HCT116 (cell line): ENCODE results near the gene ADIPOR2. TPM values are rescaled to one million over a fixed set of nuclear protein-coding genes. Genes with fewer than 3 reads are reported as not detected.

Experiments used
- ATAC-seq: fragments of 200-7000 bp; cut with Tn5 transposase; 2 replicates; pipeline ENCODE4 v1.9.1; 2020; ENCODE audit warnings: mild to moderate bottlenecking, moderate library complexity
- BruUV-seq: library from RNA; stranded (reverse); fragments of 400-500 nt; replicated peaks from 2 replicates; lab custom pipeline; 2021; lab: Mats Ljungman, UMichigan
- CTCF ChIA-PET: fragments of 300-600 bp; sonication (Branson Sonifier 250); formaldehyde crosslinking; loops from one replicate; lab custom pipeline; 2021; ENCODE audit warnings: antibody characterized with exemption; lab: Charles Lee
- POLR2A ChIA-PET: fragments of 300-600, 350-600 bp; sonication (Branson Sonifier 250); formaldehyde crosslinking; loops from one replicate; lab custom pipeline; 2021; ENCODE audit warnings: antibody characterized with exemption; lab: Charles Lee
- RAD21 ChIA-PET, 2 experiments: fragments of 300-600 bp; sonication (Branson Sonifier 250); formaldehyde crosslinking; loops; one replicate each; lab custom pipeline; 2023; ENCODE audit warnings: low total read pairs in 2 of 2; ENCODE audit not compliant: uncharacterized antibody in 2 of 2, unreplicated experiment in 2 of 2, low non-redundant PET in 1 of 2; lab: Charles Lee
- DNase-seq: peaks from one replicate; pipeline ENCODE4 v3.0.0-alpha.2; 2010; ENCODE audit warnings: low read depth, low spot score
- H2AFZ ChIP-seq: fragments of 200-600 bp; shearing (Covaris generic), sonication (generic); 2 replicates; pipeline ENCODE4 v1.6.1; 2017; ENCODE audit warnings: low read depth, mixed run types, mixed read lengths, antibody characterized with exemption, low read length; ENCODE audit not compliant: poor library complexity, severe bottlenecking
- H3K27ac ChIP-seq: 2 replicates; pipeline ENCODE4 v1.5.1; 2012; ENCODE audit warnings: low read depth, low read length
- H3K27me3 ChIP-seq: fragments of 200-600 bp; sonication (generic); 2 replicates; pipeline ENCODE4 v1.6.1; 2016; ENCODE audit warnings: mixed run types, low read length, mixed read lengths; ENCODE audit not compliant: insufficient read depth
- H3K36me3 ChIP-seq, 2 experiments: fragments of 200-500 bp in 1 of 2; fragments of 200-600 bp in 1 of 2; sonication (Bioruptor generic) in 1 of 2; sonication (generic) in 1 of 2; 2 replicates each; pipeline versions ENCODE4 v1.5.1 to v1.6.1; 2014 to 2016; ENCODE audit warnings: low read length in 2 of 2, inconsistent platforms in 1 of 2, mixed read lengths in 1 of 2, mixed run types in 1 of 2; ENCODE audit not compliant: insufficient read depth in 2 of 2, control insufficient read depth in 1 of 2
- H3K4me1 ChIP-seq, 2 experiments: fragments of 200-600 bp in 1 of 2; sonication (generic) in 1 of 2; 2 replicates each; pipeline versions ENCODE4 v1.5.1 to v1.6.1; 2012 to 2017; ENCODE audit warnings: low read length in 2 of 2, inconsistent platforms in 1 of 2, mild to moderate bottlenecking in 1 of 2, mixed read lengths in 1 of 2, mixed run types in 1 of 2, moderate library complexity in 1 of 2; ENCODE audit not compliant: insufficient read depth in 2 of 2, control insufficient read depth in 1 of 2
- H3K4me2 ChIP-seq: fragments of 200-600 bp; sonication (generic); 2 replicates; pipeline ENCODE4 v1.6.1; 2017; ENCODE audit warnings: mixed run types, low read length, mixed read lengths
- H3K4me3 ChIP-seq, 2 experiments: fragments of 200-600 bp in 1 of 2; sonication (generic) in 1 of 2; replicated peaks in 1 of 2; 2 replicates each; pipeline ENCODE4 v1.5.1; 2011 to 2016; ENCODE audit warnings: low read length in 2 of 2, control low read depth in 1 of 2, low read depth in 1 of 2, mild to moderate bottlenecking in 1 of 2, mixed read lengths in 1 of 2, mixed run types in 1 of 2
- H3K79me2 ChIP-seq: fragments of 200-600 bp; sonication (generic); 2 replicates; pipeline ENCODE4 v1.6.1; 2017; ENCODE audit warnings: mild to moderate bottlenecking, mixed run types, low read length, moderate library complexity, mixed read lengths; ENCODE audit not compliant: insufficient read depth
- H3K9ac ChIP-seq: fragments of 200-600 bp; sonication (generic); 2 replicates; pipeline ENCODE4 v1.6.1; 2016; ENCODE audit warnings: low read length, mixed read lengths
- H3K9me2 ChIP-seq: fragments of 200-600 bp; sonication (generic), shearing (Covaris generic); 2 replicates; pipeline ENCODE4 v1.6.1; 2017; ENCODE audit warnings: mixed run types, mild to moderate bottlenecking, moderate library complexity; ENCODE audit not compliant: insufficient read depth
- H3K9me3 ChIP-seq, 2 experiments: fragments of 200-500 bp in 1 of 2; fragments of 200-600 bp in 1 of 2; sonication (Bioruptor generic) in 1 of 2; sonication (generic) in 1 of 2; 2 replicates each; pipeline ENCODE4 v1.6.1; 2014 to 2017; ENCODE audit warnings: low read length in 2 of 2, mixed read lengths in 2 of 2, inconsistent platforms in 1 of 2, low read depth in 1 of 2, mild to moderate bottlenecking in 1 of 2, mixed run types in 1 of 2, moderate library complexity in 1 of 2; ENCODE audit not compliant: control insufficient read depth in 1 of 2, insufficient read depth in 1 of 2
- H4K20me1 ChIP-seq: fragments of 200-600 bp; sonication (generic), shearing (Covaris generic); 2 replicates; pipeline ENCODE4 v1.6.1; 2017; ENCODE audit warnings: mixed run types, mild to moderate bottlenecking, moderate library complexity; ENCODE audit not compliant: insufficient read depth
- CBX3 ChIP-seq: IDR thresholded peaks from 2 replicates; pipeline ENCODE4 v1.6.1; 2012; ENCODE audit warnings: low read depth
- CEBPB ChIP-seq: IDR thresholded peaks from 2 replicates; pipeline ENCODE4 v1.6.1; 2012; ENCODE audit warnings: low read depth
- EGR1 ChIP-seq: IDR thresholded peaks from 2 replicates; pipeline ENCODE4 v1.6.1; 2012; ENCODE audit warnings: low read depth
- EZH2 ChIP-seq: fragments of 200-600 bp; sonication (generic); IDR thresholded peaks from 2 replicates; pipeline ENCODE4 v1.6.1; 2017; ENCODE audit warnings: antibody characterized with exemption, mixed run types
- EZH2phosphoT487 ChIP-seq: fragments of 200-600 bp; IDR thresholded peaks from 2 replicates; pipeline ENCODE4 v1.6.1; 2018; ENCODE audit warnings: antibody characterized with exemption, borderline replicate concordance
- FOSL1 ChIP-seq: IDR thresholded peaks from 2 replicates; pipeline ENCODE4 v1.6.1; 2012; ENCODE audit warnings: low read depth
- POLR2A ChIP-seq: IDR thresholded peaks from 2 replicates; pipeline ENCODE4 v1.7.0; 2011; ENCODE audit warnings: borderline replicate concordance; ENCODE audit not compliant: insufficient read depth, insufficient read length; ENCODE audit errors: extremely low read depth
- RAD21 ChIP-seq: IDR thresholded peaks from 2 replicates; pipeline ENCODE4 v1.6.1; 2012; ENCODE audit warnings: low read depth, mild to moderate bottlenecking
- SP1 ChIP-seq: IDR thresholded peaks from 2 replicates; pipeline ENCODE4 v1.6.1; 2012; ENCODE audit warnings: low read depth
- YY1 ChIP-seq: IDR thresholded peaks from 2 replicates; pipeline ENCODE4 v1.6.1; 2011; ENCODE audit warnings: low read length, low read depth, moderate library complexity, mild to moderate bottlenecking; ENCODE audit not compliant: insufficient replicate concordance; ENCODE audit errors: extremely low read depth
- ZFX ChIP-seq: fragments of 450-650 bp; IDR thresholded peaks from 2 replicates; pipeline ENCODE4 v1.6.1; 2017
- intact Hi-C: fragments of 100-400 bp; cut with micrococcal nuclease; formaldehyde crosslinking; loops from 2 replicates; pipeline ENCODE4 v1.10.0; 2022
- total RNA-seq: library from RNA; stranded (reverse); gene quantifications from one replicate; pipeline ENCODE4 v1.2.1, GENCODE V29; 2021; ENCODE audit not compliant: unreplicated experiment
- TF ChIP-seq, protein P1 (sequence below): IDR thresholded peaks from 2 replicates; pipeline ENCODE4 v1.6.1; 2012
- TF ChIP-seq, protein P2 (sequence below): IDR thresholded peaks from 2 replicates; pipeline ENCODE4 v1.6.1; 2012
- TF ChIP-seq, protein P3 (sequence below): IDR thresholded peaks from 2 replicates; pipeline ENCODE4 v1.6.1; 2011; ENCODE audit warnings: mild to moderate bottlenecking, low read length, moderate library complexity; ENCODE audit not compliant: insufficient replicate concordance; ENCODE audit errors: extremely low read depth

ADIPOR2 gene
- total RNA-seq, 1 experiment from 2014 or later, result 69.9 TPM

DNA sequence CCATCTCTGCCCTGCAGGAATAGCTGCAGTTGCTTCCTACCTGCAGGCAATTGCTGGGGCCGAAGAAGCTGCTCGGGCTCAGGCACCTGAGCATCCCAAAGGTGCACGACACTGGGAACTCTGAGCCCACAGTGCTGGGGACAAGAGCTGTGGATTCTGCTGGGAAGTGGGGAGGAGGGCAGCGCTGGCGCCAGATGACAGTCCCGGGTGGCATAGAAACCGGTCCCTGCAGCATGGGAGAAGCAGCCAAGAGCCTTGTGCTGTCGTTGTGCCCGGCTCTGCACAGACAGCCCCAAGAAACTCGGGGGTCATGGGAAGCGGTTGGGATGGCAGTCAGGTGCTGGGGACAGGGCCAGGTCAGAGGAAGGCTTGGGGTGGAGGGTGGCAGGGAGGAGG is 130.0 kb downstream of the ADIPOR2 start:
- no peaks in the 10 kb centered on the region for H3K9me3 ChIP-seq
- CTCF ChIA-PET, result no interaction called here
- no peaks in the 10 kb centered on the region for H3K4me1 ChIP-seq
- TF ChIP-seq ZFX, result no peak
- TF ChIP-seq SP1, result no peak
- TF ChIP-seq YY1, result no peak
- TF ChIP-seq, protein P1, sequence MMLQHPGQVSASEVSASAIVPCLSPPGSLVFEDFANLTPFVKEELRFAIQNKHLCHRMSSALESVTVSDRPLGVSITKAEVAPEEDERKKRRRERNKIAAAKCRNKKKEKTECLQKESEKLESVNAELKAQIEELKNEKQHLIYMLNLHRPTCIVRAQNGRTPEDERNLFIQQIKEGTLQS, result no peak
- TF ChIP-seq, protein P2, sequence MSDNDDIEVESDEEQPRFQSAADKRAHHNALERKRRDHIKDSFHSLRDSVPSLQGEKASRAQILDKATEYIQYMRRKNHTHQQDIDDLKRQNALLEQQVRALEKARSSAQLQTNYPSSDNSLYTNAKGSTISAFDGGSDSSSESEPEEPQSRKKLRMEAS, result no peak
- no peak for TF ChIP-seq EGR1
- no peak for TF ChIP-seq EZH2
- TF ChIP-seq CEBPB, result no peak
- H3K27ac ChIP-seq, result no peak overlapping the region
- H3K9ac ChIP-seq, result no peak overlapping the region
- POLR2A ChIA-PET, result no interaction called here
- no peaks in the 10 kb centered on the region for H3K36me3 ChIP-seq
- no peak overlapping the region for H3K4me3 ChIP-seq
- peaks cover 6% of the 10 kb centered on the region; the same call in 1 of the 2 replicates for H3K27me3 ChIP-seq
- DNase-seq, result no peak
- H3K4me2 ChIP-seq, result no peak overlapping the region
- H2AFZ ChIP-seq, result no peak overlapping the region
- intact Hi-C loops, result no loop called here
- no peaks in the 10 kb centered on the region for H4K20me1 ChIP-seq
- ATAC-seq, result no peak
- BruUV-seq, result no TSS peak
- H3K9me2 ChIP-seq, result no peaks in the 10 kb centered on the region
- no peaks in the 10 kb centered on the region for H3K79me2 ChIP-seq
- RAD21 ChIA-PET, result no interaction called here

DNA sequence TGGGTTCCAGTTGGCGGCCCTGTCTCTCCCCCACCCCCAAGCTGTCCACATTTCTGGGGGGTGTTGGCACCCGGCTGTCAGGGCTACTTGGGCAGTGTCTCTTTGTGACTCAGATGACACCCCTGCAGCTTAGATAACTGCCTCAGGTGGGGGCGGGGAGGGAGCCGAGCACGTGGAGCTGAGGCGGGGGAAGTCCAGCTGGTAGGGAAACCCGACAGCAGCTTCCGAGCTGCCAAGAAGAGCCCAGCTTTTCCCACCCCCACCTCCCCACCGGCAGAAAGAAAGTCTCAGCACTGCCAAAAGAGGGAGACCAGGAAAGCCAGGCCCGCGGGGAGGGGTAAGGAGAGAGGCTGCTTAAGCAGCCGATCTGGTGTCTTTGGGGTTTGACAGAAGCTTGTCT is 130.9 kb downstream of the ADIPOR2 start:
- TF ChIP-seq POLR2A (no peak), FOSL1 (no peak), EZH2phosphoT487 (no peak), CBX3 (no peak), YY1 (no peak), RAD21 (no peak), SP1 (no peak), CEBPB (no peak)
- TF ChIP-seq, protein P3, sequence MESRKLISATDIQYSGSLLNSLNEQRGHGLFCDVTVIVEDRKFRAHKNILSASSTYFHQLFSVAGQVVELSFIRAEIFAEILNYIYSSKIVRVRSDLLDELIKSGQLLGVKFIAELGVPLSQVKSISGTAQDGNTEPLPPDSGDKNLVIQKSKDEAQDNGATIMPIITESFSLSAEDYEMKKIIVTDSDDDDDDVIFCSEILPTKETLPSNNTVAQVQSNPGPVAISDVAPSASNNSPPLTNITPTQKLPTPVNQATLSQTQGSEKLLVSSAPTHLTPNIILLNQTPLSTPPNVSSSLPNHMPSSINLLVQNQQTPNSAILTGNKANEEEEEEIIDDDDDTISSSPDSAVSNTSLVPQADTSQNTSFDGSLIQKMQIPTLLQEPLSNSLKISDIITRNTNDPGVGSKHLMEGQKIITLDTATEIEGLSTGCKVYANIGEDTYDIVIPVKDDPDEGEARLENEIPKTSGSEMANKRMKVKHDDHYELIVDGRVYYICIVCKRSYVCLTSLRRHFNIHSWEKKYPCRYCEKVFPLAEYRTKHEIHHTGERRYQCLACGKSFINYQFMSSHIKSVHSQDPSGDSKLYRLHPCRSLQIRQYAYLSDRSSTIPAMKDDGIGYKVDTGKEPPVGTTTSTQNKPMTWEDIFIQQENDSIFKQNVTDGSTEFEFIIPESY, result no peak
- ATAC-seq, result no peak
- Histone ChIP-seq H3K27me3 (peaks cover 6% of the 10 kb centered on the region; the same call in 1 of the 2 replicates), H3K9me2 (no peaks in the 10 kb centered on the region), H3K79me2 (no peaks in the 10 kb centered on the region), H3K36me3 (no peaks in the 10 kb centered on the region), H3K9me3 (no peaks in the 10 kb centered on the region), H3K9ac (no peak overlapping the region), H3K4me1 (no peaks in the 10 kb centered on the region), H3K4me3 (no peak overlapping the region), H3K27ac (no peak overlapping the region), H4K20me1 (no peaks in the 10 kb centered on the region), H3K4me2 (no peak overlapping the region), H2AFZ (no peak overlapping the region)
- no TSS peak for BruUV-seq
- CTCF ChIA-PET, result no interaction called here
- no peak for DNase-seq
- RAD21 ChIA-PET, result no interaction called here
- POLR2A ChIA-PET, result no interaction called here
- intact Hi-C loops, result no loop called here
